NB4 (cell line): Measurements from ENCODE around the gene LDHAL6B.

Source experiments
- CTCF ChIP-seq: IDR thresholded peaks from one replicate; pipeline ENCODE4 v1.5.1; 2012; ENCODE audit warnings: low read depth, low read length
- MAX ChIP-seq: IDR thresholded peaks from 2 replicates; pipeline ENCODE4 v1.6.1; 2011; ENCODE audit warnings: low read depth, low read length
- MYC ChIP-seq: IDR thresholded peaks from 2 replicates; pipeline ENCODE4 v1.6.1; 2011; ENCODE audit warnings: low read depth, low read length
- POLR2A ChIP-seq: IDR thresholded peaks from 2 replicates; pipeline ENCODE4 v1.6.1; 2011; ENCODE audit warnings: mild to moderate bottlenecking; ENCODE audit not compliant: insufficient read length; ENCODE audit errors: extremely low read depth

- no peak for TF ChIP-seq CTCF
- TF ChIP-seq POLR2A = no peak
- no peak for TF ChIP-seq MYC
- no peak for TF ChIP-seq MAX
Measured at GRCh38 chr15:59157840-59158700, 48.6 kb upstream of the LDHAL6B start.
